Head of caudate nucleus (tissue), 42 donors: Measurements from ENCODE around the gene TRAPPC11.

Experiments
- DNase-seq, 42 donors: peaks; one replicate each; pipeline versions ENCODE4 v3.0.0 to v3.0.0-alpha.2; 2020 to 2021; ENCODE audit warnings: mixed read lengths in 7 of 42
- intact Hi-C: fragments of 100-400 bp; cut with DNase I; formaldehyde crosslinking; loops from one replicate; pipeline ENCODE4 v1.15.0; 2022

The TRAPPC11 gene

DNA sequence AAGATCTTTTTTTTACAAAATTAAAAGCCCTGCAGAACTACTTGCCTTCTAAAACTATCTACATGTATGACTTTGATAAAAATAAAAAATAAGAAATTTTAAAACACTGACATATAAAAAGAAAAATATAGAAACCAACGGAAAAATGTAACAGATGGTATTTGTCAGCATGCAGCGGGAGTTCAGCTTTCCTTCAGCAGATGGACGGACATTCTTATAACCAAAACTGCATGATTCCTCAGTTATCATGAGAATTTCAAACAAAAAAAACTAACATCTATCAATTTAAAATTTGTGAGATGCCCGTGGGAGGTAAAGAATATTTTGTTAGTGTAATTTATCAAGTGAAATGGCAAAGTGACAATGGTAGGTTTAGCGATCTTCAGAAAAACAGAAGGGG lies 23.4 kb upstream of the TRAPPC11 start:
- intact Hi-C loops = no loop called here
- DNase-seq = peak in 1 of 42 donors; percentile 14

DNA sequence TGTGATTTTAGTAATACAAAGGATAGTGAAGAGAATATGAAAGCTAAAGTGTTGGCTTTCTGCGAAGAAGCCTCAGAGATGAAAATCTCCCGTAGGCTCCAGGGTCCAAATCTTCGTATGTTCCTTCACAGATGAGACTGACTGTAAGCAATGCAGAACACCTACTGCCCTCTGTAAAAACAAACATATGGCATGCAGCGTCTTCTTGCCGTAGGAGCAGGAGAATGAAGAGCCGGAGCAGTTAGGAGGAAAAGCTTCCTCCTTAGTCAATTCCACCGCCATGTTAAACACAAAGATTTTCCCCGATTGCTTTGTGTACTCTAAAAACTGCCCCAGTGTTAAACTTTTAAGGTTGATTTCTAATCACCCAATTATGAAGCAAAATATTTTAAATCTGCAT lies 22.6 kb upstream of the TRAPPC11 start:
- DNase-seq = no peak
- intact Hi-C loops = no loop called here

DNA sequence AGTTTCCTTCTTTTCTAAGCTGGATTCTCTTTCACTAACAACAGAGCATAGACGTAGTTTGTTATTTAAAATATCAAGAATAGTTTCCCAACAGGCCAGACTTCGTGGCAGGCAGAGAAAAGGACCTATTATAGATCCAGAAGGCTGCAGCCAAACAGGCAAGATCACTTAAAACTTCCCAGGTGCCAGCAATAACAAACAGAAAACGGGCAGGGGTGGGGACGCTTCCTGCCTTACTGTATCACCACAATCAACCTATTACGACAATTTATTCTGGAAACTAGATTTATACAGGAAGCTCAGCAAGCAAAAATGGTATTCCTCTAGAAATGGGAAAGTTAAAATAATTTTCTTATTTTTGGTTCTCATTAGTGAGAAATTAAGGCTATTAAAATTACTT lies 22.2 kb upstream of the TRAPPC11 start:
- peak in 1 of 42 donors; percentile 13 for DNase-seq

DNA sequence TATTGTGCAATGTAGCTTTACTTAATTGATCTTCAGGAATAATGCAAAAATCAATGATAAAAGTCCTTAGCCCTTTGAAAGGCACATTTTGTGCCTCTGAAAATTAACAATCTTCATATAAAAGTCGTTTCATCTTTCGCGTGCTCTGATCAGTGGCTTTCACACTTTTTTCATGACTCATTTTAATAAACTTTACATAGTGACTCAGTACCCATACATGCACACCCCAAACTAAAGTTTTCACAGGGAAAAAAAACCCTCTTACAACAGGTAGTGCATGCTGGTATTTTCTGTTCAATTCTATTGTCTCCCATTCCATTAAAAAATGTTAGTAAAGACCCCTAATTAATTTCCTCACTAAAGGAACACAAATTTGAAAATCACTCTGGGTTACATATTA lies 21.6 kb upstream of the TRAPPC11 start:
- intact Hi-C loops = no loop called here
- DNase-seq = no peak

More for the DNA sequence above, 22.2 kb upstream of the TRAPPC11 start:
- intact Hi-C loops = no loop called here

DNA sequence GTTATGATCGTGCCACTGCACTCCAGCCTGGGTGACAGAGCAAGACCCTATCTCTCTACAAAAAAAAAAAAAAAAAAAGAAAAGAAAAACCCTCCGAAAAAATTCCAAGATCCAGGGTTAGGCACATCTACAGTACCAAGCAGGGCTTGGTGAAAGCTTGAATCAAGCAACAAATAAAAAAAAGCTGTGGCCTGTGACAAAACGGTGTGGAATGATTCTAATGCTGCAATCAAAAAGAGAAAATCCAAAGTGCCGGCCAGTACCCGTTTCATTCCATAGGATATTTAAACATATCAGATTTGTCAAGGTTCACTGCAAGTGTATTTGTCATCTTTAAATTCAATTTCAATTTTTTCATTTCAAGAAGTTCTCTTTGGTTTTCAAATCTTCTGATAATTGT lies 20.7 kb upstream of the TRAPPC11 start:
- DNase-seq = peak in 1 of 42 donors; percentile 14
- intact Hi-C loops = no loop called here

DNA sequence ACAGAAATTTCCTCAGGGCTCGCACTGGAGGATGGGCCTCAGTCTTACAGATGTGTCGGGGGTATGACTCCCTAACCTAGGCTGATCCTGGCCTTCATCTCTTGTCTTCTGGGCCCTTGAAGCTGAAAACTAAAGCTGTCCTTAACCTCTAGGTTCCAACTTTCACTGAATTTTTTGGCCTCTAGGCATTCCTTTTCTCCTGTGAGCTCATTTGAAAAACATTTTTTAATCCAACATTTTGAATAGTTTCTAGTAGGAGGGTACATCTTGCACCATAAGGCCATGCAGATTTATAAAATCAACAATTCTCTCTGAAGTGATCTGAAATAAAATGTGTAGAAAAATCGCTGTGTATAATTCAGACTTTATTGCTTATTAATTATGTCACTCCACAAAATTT lies 19.8 kb upstream of the TRAPPC11 start:
- intact Hi-C loops = no loop called here
- peak in 1 of 42 donors; percentile 9 for DNase-seq

DNA sequence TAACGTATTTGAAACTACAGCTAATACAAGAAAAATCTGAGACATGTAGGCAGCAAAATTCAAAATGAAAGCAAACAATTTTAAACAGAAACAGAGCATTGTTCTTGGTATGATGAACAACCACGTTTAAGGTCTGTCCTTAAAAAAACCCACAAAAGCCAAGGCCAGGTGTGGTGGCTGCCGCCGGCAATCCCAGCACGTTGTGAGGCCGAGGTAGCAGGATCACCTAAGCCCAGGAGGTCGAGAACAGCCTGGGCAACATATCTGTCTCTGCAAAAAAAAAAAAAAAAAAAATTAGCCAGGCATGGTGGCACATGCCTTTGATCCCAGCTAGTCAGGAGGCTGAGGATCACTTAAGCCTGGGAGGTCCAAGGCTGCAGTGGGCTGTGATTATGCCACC lies 13.8 kb upstream of the TRAPPC11 start:
- DNase-seq = peak in 1 of 42 donors; percentile 1
- intact Hi-C loops = no loop called here

DNA sequence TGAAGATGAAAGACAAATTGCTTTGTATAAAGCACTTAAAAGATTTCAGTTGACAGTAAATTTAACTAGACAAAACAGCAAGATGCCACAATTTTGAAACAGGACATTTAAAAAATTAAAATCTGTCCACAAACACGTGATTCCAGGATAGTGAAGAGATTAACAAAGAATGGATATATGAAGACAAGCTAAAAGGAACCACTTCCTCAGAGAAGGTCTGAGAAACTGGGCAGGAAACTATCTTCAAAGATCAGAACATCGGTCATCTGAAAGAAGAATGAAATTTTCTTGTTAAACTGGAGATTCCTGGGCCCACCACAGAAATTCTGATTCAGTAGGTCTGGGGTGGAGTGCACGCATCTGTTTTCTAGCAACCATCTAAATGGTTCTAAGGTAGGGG lies 1.5 kb upstream of the TRAPPC11 start:
- DNase-seq = no peak
- intact Hi-C loops = loop anchor here (5.0 kb wide), 1 partner anchor 155 kb away; no protein-coding TSS in a partner anchor

DNA sequence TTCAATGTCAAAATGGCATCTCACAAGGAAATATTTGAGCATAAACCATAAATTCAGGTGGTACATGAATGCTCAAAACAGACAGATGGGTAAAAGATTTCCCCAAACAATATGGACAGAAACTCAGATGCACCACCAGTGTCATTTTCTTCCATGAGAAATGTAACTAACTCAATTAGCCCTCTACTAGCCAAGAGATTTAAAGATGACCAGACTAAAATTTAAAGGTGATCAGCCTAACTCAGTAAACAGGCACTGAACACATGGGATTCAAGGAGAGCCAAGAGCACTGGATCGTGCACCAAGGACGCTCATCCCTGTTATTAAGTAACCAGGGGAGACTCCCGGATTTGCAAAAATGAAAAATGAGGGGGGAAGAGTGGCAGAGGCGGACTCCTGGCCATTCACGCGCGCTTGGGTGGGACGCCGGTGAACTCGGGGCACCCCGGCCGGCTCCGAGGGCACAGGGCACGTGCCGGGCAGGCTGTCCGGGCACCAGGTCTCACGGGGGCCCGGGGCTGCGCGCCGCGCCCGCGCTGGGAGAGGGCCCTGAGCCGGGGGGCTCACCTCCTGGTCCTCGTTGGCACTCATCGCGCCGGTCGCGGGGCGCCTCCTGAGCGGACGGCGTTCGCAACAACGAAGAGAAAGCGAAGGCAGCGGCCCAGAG lies 598 bp upstream of the TRAPPC11 start:
- peak in 26 of 42 donors; percentile 6 to 49 (median 18) for DNase-seq

DNA sequence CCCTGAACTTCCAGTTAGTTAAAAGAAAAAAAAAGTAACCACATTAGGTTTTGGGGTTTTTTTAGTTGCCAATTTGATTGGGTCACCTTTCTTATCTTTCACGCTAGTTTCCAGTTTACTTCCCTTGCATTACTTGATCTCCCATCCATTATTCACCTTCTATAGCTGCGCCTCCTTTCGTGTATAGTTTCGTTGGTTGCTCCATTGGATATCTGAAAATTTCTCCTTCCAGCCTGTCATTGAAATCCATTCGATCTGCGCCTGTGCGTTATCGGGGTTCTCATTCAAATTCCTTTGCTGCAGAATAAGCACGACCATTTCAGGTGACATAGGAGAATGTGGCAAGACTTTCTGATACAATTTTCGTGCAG lies 764 bp downstream of the TRAPPC11 start:
- intact Hi-C loops = loop anchor here (5.0 kb wide), 1 partner anchor 158 kb away; no protein-coding TSS in a partner anchor
- peak in 20 of 42 donors; percentile 5 to 51 (median 28) for DNase-seq

More for the DNA sequence above, 598 bp upstream of the TRAPPC11 start:
- intact Hi-C loops = loop anchor here (5.0 kb wide), 1 partner anchor 156 kb away; no protein-coding TSS in a partner anchor

DNA sequence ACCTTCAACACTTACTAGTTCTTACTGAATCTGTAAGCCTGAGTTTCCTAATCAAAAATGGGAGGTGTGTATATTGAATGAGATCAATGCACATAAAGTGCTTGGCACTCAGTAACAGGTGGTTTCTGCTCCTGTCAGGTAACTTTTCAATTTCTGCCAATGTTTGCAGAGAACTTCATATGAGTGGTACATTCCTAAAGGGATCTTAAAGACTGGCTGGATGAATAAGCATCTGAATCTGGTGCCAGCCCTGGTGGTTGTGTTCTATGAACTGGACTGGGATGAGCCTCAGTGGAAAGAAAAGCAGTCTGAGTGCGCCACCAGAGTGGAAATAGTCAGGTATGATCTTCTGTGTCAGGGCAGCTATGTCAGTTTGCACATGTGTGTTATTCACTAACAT lies 7.0 kb downstream of the TRAPPC11 start:
- intact Hi-C loops = no loop called here
- no peak for DNase-seq

DNA sequence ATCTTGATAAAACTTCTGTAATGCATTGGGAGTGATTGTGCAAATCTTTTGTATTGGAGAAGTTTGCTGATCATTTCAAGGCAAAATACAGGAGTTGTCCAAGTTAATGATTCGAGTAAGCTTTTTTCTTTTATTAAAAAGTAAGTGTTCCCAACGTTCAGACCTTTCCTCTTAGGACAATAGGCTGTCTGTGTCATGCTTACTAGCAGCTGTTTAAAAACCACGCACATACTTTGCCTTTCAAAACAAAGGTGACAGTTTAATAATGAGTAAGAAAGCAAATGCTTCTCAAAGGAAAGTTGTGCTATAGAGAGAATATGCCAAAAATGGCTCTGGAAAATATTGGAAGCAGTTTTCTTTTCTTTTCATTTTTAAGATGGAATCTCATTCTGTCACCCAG lies 11.2 kb downstream of the TRAPPC11 start:
- intact Hi-C loops = no loop called here
- no peak for DNase-seq

DNA sequence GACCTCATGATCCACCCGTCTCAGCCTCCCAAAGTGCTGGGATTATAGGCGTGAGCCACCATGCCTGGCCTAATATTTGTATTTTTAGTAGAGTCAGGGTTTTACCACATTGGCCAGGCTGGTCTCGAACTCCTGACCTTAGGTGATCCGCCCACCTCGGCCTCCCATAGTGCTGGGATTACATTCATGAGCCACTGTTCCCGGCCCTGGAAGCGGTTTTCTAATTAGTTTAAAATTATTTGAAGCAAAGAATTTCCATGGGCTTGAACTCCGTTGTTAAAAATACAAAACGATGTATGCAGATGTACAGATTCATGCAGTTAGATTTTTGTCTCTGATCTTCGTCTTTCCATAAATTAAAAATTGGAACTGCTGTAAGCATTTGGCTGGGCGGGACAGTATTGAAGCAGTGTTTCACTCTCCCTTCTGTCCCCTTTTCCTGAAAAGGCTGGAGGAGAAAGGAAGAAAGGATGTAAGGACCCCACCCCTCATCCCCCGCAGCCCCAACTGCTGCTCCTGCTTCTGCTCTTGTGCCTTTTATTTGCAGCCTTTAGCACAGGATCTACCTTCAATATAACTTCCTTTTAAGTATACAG lies 12.0 kb downstream of the TRAPPC11 start:
- intact Hi-C loops = no loop called here
- DNase-seq = no peak

DNA sequence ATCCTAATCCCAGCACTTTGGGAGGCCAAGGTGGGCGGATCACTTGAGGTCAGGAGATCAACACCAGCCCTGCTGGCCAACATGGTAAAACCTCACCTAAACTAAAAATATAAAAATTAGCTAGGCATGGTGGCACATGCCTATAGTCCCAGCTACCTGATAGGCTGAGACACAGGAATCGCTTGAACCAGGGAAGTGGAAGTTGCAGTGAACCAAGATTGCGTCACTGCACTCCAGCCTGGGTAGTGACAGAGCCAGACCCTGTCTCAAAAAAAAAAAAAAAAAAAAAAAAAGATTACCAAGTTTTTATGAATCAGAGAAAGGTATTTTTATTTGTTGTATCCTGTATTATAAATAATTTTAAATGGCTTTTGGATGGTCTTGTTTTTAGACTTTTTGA lies 15.1 kb downstream of the TRAPPC11 start:
- DNase-seq = no peak
- intact Hi-C loops = no loop called here

DNA sequence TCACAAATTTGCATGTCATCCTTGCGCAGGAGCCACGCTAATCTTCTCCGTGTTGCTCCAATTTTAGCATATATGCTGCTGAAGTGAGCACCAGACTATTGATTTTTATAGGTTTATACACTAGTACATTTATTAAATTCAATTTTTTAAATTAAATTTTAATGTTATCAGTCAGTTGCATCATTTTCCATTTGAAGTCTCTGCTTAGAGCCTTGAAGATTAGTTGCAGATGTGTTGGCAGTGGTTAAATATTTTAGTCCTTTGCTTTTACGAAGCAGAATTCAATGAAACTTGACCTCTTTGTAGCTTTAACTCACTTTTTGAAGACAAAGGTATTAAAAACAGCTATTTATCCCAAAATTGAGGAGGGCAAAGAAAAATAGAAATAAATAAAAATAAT lies 16.5 kb downstream of the TRAPPC11 start:
- no peak for DNase-seq
- intact Hi-C loops = no loop called here

DNA sequence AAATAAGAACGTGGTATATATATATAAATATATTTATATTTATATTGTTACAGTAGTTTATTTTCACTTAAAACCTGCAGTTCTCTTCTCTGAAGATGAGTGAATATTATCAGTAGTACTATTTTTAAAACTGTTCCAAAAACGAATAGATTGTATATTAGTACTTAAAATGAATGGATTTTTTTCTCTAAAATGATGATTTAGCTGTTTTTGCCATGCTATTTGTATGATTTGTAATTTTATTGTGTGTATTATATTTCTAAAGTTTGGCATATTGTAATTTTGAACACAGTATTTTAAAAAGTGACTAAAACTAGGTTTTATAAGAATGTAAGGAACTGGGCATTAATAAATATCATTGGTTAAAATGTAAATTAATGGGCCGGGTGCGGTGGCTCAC lies 22.0 kb downstream of the TRAPPC11 start:
- intact Hi-C loops = no loop called here
- DNase-seq = no peak

DNA sequence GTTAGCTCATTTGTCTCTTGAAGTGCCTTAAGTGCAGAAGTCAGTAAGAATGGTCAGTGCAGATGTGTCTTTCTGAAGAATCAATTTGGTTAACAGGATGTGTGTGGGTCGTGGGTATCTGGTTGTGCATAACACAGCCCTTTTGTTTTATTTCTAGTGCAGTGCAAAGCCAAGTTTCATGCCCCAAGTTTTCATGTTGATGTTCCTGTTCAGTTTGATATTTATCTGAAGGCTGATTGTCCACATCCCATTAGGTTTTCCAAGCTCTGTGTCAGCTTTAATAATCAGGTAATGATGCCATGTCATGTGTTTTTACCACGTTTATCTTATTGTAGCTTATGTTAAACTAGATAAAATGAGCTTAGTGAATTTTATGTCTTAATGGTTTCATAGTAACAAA lies 27.4 kb downstream of the TRAPPC11 start:
- intact Hi-C loops = no loop called here

DNA sequence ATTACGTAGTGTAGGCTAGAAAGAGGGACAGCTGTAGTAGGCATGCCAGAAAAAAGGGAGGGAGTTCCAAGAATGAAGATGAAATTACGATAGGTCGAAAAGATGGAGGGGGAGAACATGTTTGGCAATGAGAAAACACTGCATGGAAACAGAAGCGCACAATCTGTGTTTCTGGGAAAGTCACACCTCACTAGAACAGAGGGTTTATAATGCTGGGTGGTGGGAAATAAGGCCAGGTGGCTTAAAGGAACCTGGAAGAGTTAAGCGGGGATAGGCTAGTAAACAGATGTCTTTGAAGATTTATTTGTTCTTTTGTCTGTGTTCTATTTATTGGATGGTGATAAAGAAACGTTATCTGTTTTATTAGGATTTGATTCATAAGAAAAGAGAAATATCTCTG lies 29.1 kb downstream of the TRAPPC11 start:
- no peak for DNase-seq
- intact Hi-C loops = no loop called here

More for the DNA sequence above, 27.4 kb downstream of the TRAPPC11 start:
- DNase-seq = no peak

DNA sequence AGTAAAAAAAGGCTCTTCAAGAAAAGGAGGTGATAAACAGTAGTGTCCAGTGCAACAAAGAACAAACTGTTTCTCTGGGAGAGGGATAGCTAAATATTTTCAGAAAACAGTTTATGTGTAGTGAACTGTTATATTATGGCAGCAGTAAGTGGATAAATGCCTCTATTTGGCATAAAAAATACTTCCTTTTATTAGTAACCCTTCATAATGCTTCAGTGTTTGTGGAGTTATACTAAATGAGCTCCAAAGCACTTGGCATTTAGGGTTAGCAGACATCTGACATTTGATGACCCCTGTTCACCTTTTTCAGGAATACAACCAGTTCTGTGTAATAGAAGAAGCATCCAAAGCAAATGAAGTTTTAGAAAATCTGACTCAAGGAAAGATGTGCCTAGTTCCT lies 31.9 kb downstream of the TRAPPC11 start:
- intact Hi-C loops = no loop called here
- DNase-seq = no peak

DNA sequence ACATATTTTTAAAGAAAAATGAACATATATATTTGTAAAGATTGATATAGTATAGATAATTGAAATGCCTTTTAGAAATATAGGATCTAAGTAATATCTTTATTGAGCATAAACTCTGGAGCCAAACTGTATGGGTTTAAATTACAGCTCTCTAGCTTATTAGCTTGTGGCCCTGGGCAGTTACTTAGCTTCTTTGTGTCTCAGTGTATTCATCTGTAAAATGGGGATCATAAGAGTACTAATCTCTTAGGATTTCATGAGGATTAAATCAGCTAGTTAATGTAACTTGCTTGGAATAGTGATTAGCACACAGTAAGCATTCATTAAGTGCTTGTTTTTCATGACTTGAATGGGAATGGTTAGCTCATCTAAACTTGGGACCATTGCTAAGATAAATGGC lies 32.8 kb downstream of the TRAPPC11 start:
- intact Hi-C loops = no loop called here
- no peak for DNase-seq

DNA sequence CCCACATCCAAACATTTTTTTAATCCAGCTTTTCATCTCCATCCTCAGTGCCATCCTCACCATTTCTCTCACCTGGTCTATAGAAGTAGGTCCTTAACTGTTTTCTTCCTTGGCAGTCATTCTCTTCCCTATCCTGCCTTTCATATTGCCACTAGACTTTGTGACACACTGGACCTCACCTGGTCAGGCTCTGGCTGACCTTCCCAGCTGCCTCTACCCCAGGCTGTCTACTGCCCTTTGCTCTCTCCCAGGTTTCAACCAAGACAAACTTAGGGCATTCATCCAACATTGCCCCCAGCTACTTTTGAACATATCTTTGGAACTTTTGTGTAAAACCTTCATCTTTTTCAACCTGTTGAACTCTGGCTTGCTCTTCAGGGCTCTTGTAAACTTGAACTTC lies 39.8 kb downstream of the TRAPPC11 start:
- intact Hi-C loops = no loop called here
- DNase-seq = no peak
